NB4 (cell line): ENCODE results near the gene TFF2.

Experiments used
- DNase-seq: peaks from one replicate; pipeline ENCODE4 v3.0.0; 2010; ENCODE audit warnings: low read depth
- H3K4me3 ChIP-seq: one replicate; pipeline ENCODE4 v1.5.1; 2011; ENCODE audit warnings: mild to moderate bottlenecking, low read depth, low read length, moderate library complexity
- CTCF ChIP-seq: IDR thresholded peaks from one replicate; pipeline ENCODE4 v1.5.1; 2012; ENCODE audit warnings: low read depth, low read length
- MAX ChIP-seq: IDR thresholded peaks from 2 replicates; pipeline ENCODE4 v1.6.1; 2011; ENCODE audit warnings: low read depth, low read length
- MYC ChIP-seq: IDR thresholded peaks from 2 replicates; pipeline ENCODE4 v1.6.1; 2011; ENCODE audit warnings: low read depth, low read length
- POLR2A ChIP-seq: IDR thresholded peaks from 2 replicates; pipeline ENCODE4 v1.6.1; 2011; ENCODE audit warnings: mild to moderate bottlenecking; ENCODE audit not compliant: insufficient read length; ENCODE audit errors: extremely low read depth

Gene TFF2

GRCh38 chr21:42390696-42391095 is 39.9 kb upstream of the TFF2 start:
- no peak for DNase-seq
- H3K4me3 ChIP-seq = no peak overlapping the region

GRCh38 chr21:42390193-42390592 is 39.4 kb upstream of the TFF2 start:
- no peak overlapping the region for H3K4me3 ChIP-seq
- no peak for DNase-seq
- no peak for TF ChIP-seq POLR2A
- no peak for TF ChIP-seq MAX
- TF ChIP-seq CTCF = no peak
- TF ChIP-seq MYC = no peak

More at GRCh38 chr21:42390696-42391095, 39.9 kb upstream of the TFF2 start:
- TF ChIP-seq POLR2A (no peak), CTCF (no peak)

GRCh38 chr21:42389449-42389835 is 38.6 kb upstream of the TFF2 start:
- TF ChIP-seq CTCF (no peak), MAX (no peak), POLR2A (no peak), MYC (no peak)
- no peak for DNase-seq
- H3K4me3 ChIP-seq = no peak overlapping the region

- TF ChIP-seq POLR2A (no peak), MAX (no peak), MYC (no peak), CTCF (no peak)
- no peak for DNase-seq
- H3K4me3 ChIP-seq = no peak overlapping the region
Observed at GRCh38 chr21:42388740-42389448, 38.1 kb upstream of the TFF2 start.

- no peak for DNase-seq
- TF ChIP-seq POLR2A (no peak), MYC (no peak), MAX (no peak), CTCF (no peak)
Observed at GRCh38 chr21:42387843-42388340, 37.1 kb upstream of the TFF2 start.

GRCh38 chr21:42387164-42387563 is 36.4 kb upstream of the TFF2 start:
- DNase-seq = peak; percentile 44

More at GRCh38 chr21:42387843-42388340, 37.1 kb upstream of the TFF2 start:
- H3K4me3 ChIP-seq = no peak overlapping the region

More at GRCh38 chr21:42387164-42387563, 36.4 kb upstream of the TFF2 start:
- H3K4me3 ChIP-seq = no peak overlapping the region
- TF ChIP-seq CTCF = no peak
- no peak for TF ChIP-seq MAX
- TF ChIP-seq POLR2A = no peak
- TF ChIP-seq MYC = no peak
